Astrocyte (in vitro differentiated cells and primary cell): ENCODE results near the gene SSBP3. TPM values are rescaled to one million over a fixed set of nuclear protein-coding genes. Genes with fewer than 3 reads are reported as not detected.

Experiments
- DNase-seq: peaks from one replicate; pipeline ENCODE4 v3.0.0-alpha.2; 2010; ENCODE audit warnings: low read depth
- FAIRE-seq: peaks from 2 replicates; lab custom pipeline; 2011; peaks lifted over from hg19 to GRCh38; lab: Jason Lieb, UNC
- H2AFZ ChIP-seq: 2 replicates; pipeline ENCODE4 v1.6.0; 2012; ENCODE audit warnings: low read depth, low read length, inconsistent platforms
- H3K27ac ChIP-seq: 2 replicates; pipeline ENCODE4 v1.5.1; 2011; ENCODE audit warnings: low read depth, low read length, inconsistent platforms
- H3K27me3 ChIP-seq: 2 replicates; pipeline ENCODE4 v1.6.0; 2011; ENCODE audit warnings: low read length, inconsistent platforms; ENCODE audit not compliant: insufficient read depth
- H3K36me3 ChIP-seq: 2 replicates; pipeline ENCODE4 v1.5.1; 2011; ENCODE audit warnings: low read length, inconsistent platforms; ENCODE audit not compliant: insufficient read depth
- H3K4me1 ChIP-seq: 2 replicates; pipeline ENCODE4 v1.5.1; 2011; ENCODE audit warnings: low read length, inconsistent platforms; ENCODE audit not compliant: insufficient read depth
- H3K4me2 ChIP-seq: 2 replicates; pipeline ENCODE4 v1.6.0; 2012; ENCODE audit warnings: low read length, inconsistent platforms
- H3K4me3 ChIP-seq: 2 replicates; pipeline ENCODE4 v1.5.1; 2011; ENCODE audit warnings: low read depth, mild to moderate bottlenecking, low read length, inconsistent platforms; ENCODE audit not compliant: insufficient read depth
- H3K79me2 ChIP-seq: 2 replicates; pipeline ENCODE4 v1.6.0; 2012; ENCODE audit warnings: mild to moderate bottlenecking, low read length, inconsistent platforms; ENCODE audit not compliant: insufficient read depth
- H3K9ac ChIP-seq: 2 replicates; pipeline ENCODE4 v1.6.0; 2012; ENCODE audit warnings: mild to moderate bottlenecking, low read length, inconsistent platforms
- H3K9me3 ChIP-seq: 2 replicates; pipeline ENCODE4 v1.5.1; 2012; ENCODE audit warnings: low read depth, mild to moderate bottlenecking, low read length, inconsistent platforms; ENCODE audit not compliant: insufficient read depth
- H4K20me1 ChIP-seq: 2 replicates; pipeline ENCODE4 v1.6.0; 2012; ENCODE audit warnings: low read length, inconsistent platforms; ENCODE audit not compliant: insufficient read depth
- H3K27ac Mint-ChIP-seq: one replicate; pipeline ENCODE4 v1.8.0; 2021; ENCODE audit warnings: mild to moderate bottlenecking, mixed read lengths; ENCODE audit not compliant: unreplicated experiment
- H3K27me3 Mint-ChIP-seq: one replicate; pipeline ENCODE4 v1.8.0; 2021; ENCODE audit warnings: low read depth, mixed read lengths; ENCODE audit not compliant: unreplicated experiment
- H3K36me3 Mint-ChIP-seq: one replicate; pipeline ENCODE4 v1.8.0; 2021; ENCODE audit warnings: low read depth, mixed read lengths; ENCODE audit not compliant: unreplicated experiment
- H3K4me1 Mint-ChIP-seq: one replicate; pipeline ENCODE4 v1.8.0; 2021; ENCODE audit warnings: low read depth, mixed read lengths; ENCODE audit not compliant: unreplicated experiment
- H3K4me3 Mint-ChIP-seq: one replicate; pipeline ENCODE4 v1.8.0; 2021; ENCODE audit warnings: mild to moderate bottlenecking, moderate library complexity, mixed read lengths; ENCODE audit not compliant: unreplicated experiment
- H3K9me3 Mint-ChIP-seq: one replicate; pipeline ENCODE4 v1.8.0; 2021; ENCODE audit warnings: mild to moderate bottlenecking, mixed read lengths; ENCODE audit not compliant: unreplicated experiment
- EZH2 ChIP-seq: IDR thresholded peaks from 2 replicates; pipeline ENCODE4 v1.6.1; 2012; ENCODE audit warnings: mild to moderate bottlenecking, low read length, inconsistent platforms; ENCODE audit not compliant: insufficient read depth
- total RNA-seq: library from RNA; stranded (reverse); gene quantifications from 2 replicates; pipeline ENCODE4 v1.2.1, GENCODE V29; 2021
- TF ChIP-seq, protein P1 (sequence below): IDR thresholded peaks from 2 replicates; pipeline ENCODE4 v1.5.1; 2011; ENCODE audit warnings: low read depth, mild to moderate bottlenecking, inconsistent platforms, low read length, moderate library complexity; ENCODE audit not compliant: insufficient read depth

Gene SSBP3
- total RNA-seq, 1 donor from 2014 or later, result 89.8 TPM

DNA sequence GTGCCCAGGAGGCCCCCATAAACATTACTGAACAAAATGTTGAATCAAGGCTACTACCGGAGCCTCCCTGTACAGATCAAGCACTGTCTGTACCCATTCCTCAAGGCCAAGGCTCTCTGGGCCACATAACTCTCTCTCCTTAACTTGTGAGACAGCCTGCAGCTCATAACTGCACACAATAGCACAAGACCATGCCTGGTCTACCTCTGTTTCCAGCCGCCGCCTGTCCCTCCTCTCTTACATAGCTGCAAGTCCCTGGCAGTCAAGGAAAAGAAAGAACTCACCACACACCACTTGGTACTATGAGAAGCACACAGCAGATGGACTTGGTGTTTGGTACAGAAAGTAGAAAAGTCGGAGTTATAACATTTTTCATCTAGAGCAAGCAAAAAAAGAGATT is 91.1 kb downstream of the SSBP3 start:
- FAIRE-seq, result no peak
- no peaks in the 10 kb centered on the region for H3K27me3 ChIP-seq
- Mint-ChIP-seq H3K4me3 (no peak overlapping the region), H3K27me3 (no peaks in the 10 kb centered on the region), H3K9me3 (no peaks in the 10 kb centered on the region), H3K36me3 (peaks cover 18% of the 10 kb centered on the region), H3K4me1 (peaks cover 48% of the 10 kb centered on the region), H3K27ac (no peak overlapping the region)
- no peak overlapping the region for H3K9ac ChIP-seq
- TF ChIP-seq, protein P1, sequence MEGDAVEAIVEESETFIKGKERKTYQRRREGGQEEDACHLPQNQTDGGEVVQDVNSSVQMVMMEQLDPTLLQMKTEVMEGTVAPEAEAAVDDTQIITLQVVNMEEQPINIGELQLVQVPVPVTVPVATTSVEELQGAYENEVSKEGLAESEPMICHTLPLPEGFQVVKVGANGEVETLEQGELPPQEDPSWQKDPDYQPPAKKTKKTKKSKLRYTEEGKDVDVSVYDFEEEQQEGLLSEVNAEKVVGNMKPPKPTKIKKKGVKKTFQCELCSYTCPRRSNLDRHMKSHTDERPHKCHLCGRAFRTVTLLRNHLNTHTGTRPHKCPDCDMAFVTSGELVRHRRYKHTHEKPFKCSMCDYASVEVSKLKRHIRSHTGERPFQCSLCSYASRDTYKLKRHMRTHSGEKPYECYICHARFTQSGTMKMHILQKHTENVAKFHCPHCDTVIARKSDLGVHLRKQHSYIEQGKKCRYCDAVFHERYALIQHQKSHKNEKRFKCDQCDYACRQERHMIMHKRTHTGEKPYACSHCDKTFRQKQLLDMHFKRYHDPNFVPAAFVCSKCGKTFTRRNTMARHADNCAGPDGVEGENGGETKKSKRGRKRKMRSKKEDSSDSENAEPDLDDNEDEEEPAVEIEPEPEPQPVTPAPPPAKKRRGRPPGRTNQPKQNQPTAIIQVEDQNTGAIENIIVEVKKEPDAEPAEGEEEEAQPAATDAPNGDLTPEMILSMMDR, result no peak
- TF ChIP-seq EZH2, result no peak
- no peaks in the 10 kb centered on the region for H3K9me3 ChIP-seq
- no peak overlapping the region for H3K4me2 ChIP-seq
- peaks cover 19% of the 10 kb centered on the region for H3K4me1 ChIP-seq
- H3K36me3 ChIP-seq, result no peaks in the 10 kb centered on the region
- H3K79me2 ChIP-seq, result peaks cover 21% of the 10 kb centered on the region
- H3K4me3 ChIP-seq, result no peak overlapping the region
- H2AFZ ChIP-seq, result no peak overlapping the region
- no peak overlapping the region for H3K27ac ChIP-seq
- peaks cover 56% of the 10 kb centered on the region for H4K20me1 ChIP-seq
- DNase-seq, result no peak

DNA sequence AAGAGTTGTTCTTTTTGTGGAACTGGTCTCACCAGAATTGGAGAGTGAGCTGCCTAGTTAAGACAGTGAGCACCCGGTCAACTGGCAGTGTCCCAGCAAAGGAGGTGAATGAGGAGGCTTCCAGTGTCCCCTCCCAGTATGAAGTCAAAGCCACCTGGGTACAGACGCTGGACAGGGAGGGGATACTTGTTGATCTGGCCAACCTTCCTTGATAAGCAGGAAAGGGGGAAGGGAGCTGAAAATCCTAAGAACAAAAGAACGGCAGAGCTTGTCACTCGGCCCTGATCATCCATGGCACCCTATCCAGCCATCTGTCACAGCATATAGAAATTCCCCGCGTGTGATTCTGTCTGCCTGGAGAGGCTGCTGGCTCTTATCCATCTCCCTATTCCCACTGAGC is 91.5 kb downstream of the SSBP3 start:
- H4K20me1 ChIP-seq, result peaks cover 56% of the 10 kb centered on the region
- H3K4me2 ChIP-seq, result no peak overlapping the region
- peaks cover 19% of the 10 kb centered on the region for H3K4me1 ChIP-seq
- no peaks in the 10 kb centered on the region for H3K9me3 ChIP-seq
- Mint-ChIP-seq H3K27me3 (no peaks in the 10 kb centered on the region), H3K9me3 (no peaks in the 10 kb centered on the region), H3K27ac (no peak overlapping the region), H3K36me3 (peaks cover 16% of the 10 kb centered on the region), H3K4me3 (no peak overlapping the region), H3K4me1 (peaks cover 48% of the 10 kb centered on the region)
- no peak for DNase-seq
- no peak for FAIRE-seq
- H3K27me3 ChIP-seq, result no peaks in the 10 kb centered on the region
- no peak overlapping the region for H3K4me3 ChIP-seq
- H3K9ac ChIP-seq, result no peak overlapping the region
- H3K27ac ChIP-seq, result no peak overlapping the region
- no peak overlapping the region for H2AFZ ChIP-seq
- no peaks in the 10 kb centered on the region for H3K36me3 ChIP-seq
- peaks cover 17% of the 10 kb centered on the region for H3K79me2 ChIP-seq
- TF ChIP-seq, protein P1, result no peak
- TF ChIP-seq EZH2, result no peak

DNA sequence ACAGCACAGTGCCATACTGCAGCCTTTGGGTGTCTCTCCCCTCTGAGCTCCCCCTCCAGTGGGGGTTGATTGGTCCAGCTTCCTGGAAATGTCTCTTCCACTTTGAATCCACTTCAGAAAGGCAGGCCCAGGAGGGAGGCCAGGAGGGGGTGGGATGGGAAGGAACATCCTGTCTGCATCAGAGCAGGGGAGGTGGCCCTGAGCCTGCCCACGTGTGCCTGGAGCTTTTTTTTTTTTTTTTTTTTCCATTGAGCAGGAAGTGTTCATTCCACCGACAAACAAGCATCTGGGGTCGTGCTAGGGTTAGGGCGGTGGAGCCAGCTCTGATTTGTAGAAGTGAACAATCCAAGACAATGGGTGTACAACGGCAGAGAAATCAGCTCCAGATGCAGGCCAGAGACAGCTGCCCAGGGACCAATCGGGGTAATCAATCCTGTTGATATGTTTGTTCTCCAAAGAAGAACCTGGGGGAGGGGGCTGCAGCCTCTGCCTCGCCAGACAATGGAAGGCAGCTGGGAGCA is 93.3 kb downstream of the SSBP3 start:
- peaks cover 19% of the 10 kb centered on the region for H3K4me1 ChIP-seq
- no peaks in the 10 kb centered on the region for H3K27me3 ChIP-seq
- H4K20me1 ChIP-seq, result peaks cover 51% of the 10 kb centered on the region
- H3K27ac ChIP-seq, result no peak overlapping the region
- DNase-seq (peak; percentile 74), FAIRE-seq (no peak)
- TF ChIP-seq, protein P1, result no peak
- no peak for TF ChIP-seq EZH2
- H3K27me3 Mint-ChIP-seq, result no peaks in the 10 kb centered on the region
- no peaks in the 10 kb centered on the region for H3K9me3 Mint-ChIP-seq
- no peaks in the 10 kb centered on the region for H3K36me3 ChIP-seq
- peaks cover 43% of the 10 kb centered on the region for H3K4me1 Mint-ChIP-seq
- peaks cover 21% of the 10 kb centered on the region for H3K79me2 ChIP-seq
- H3K4me3 Mint-ChIP-seq, result no peak overlapping the region
- H3K9ac ChIP-seq, result peak overlapping the region; percentile 33
- no peaks in the 10 kb centered on the region for H3K9me3 ChIP-seq
- no peak overlapping the region for H3K4me3 ChIP-seq
- H3K27ac Mint-ChIP-seq, result peak overlapping the region; percentile 74
- H2AFZ ChIP-seq, result peak overlapping the region; percentile 31
- peaks cover 13% of the 10 kb centered on the region for H3K36me3 Mint-ChIP-seq
- peak overlapping the region; percentile 58 for H3K4me2 ChIP-seq
